H9 (cell line): ENCODE measurements around the gene GALT. TPM values are rescaled to one million over a fixed set of nuclear protein-coding genes. Genes with fewer than 3 reads are reported as not detected.

Source experiments
- DNase-seq: peaks from one replicate; pipeline ENCODE4 v3.0.0-alpha.2; 2017
- H2AFZ ChIP-seq: one replicate; pipeline ENCODE4 v1.6.1; 2013; ENCODE audit warnings: mild to moderate bottlenecking, low read length, control low read depth, moderate library complexity
- H2AK5ac ChIP-seq: 2 replicates; pipeline ENCODE4 v1.6.1; 2013; ENCODE audit warnings: low read length, control low read depth, mixed read lengths; ENCODE audit not compliant: insufficient read length
- H2BK120ac ChIP-seq: one replicate; pipeline ENCODE4 v1.6.1; 2013; ENCODE audit warnings: low read depth, mild to moderate bottlenecking, low read length, control low read depth, inconsistent platforms; ENCODE audit not compliant: poor library complexity, severe bottlenecking
- H2BK12ac ChIP-seq: 2 replicates; pipeline ENCODE4 v1.6.1; 2013; ENCODE audit warnings: low read length, control low read depth, mixed read lengths, low read depth; ENCODE audit not compliant: insufficient read length
- H2BK15ac ChIP-seq: 2 replicates; pipeline ENCODE4 v1.6.1; 2013; ENCODE audit warnings: low read depth, low read length, control low read depth
- H2BK20ac ChIP-seq: one replicate; pipeline ENCODE4 v1.6.1; 2013; ENCODE audit warnings: low read depth, mild to moderate bottlenecking, low read length, control low read depth, inconsistent platforms; ENCODE audit not compliant: poor library complexity, severe bottlenecking
- H2BK5ac ChIP-seq: 2 replicates; pipeline ENCODE4 v1.6.1; 2013; ENCODE audit warnings: low read length, control low read depth, mixed read lengths; ENCODE audit not compliant: insufficient read length
- H3K14ac ChIP-seq: 2 replicates; pipeline ENCODE4 v1.6.1; 2013; ENCODE audit warnings: low read length, control low read depth; ENCODE audit not compliant: insufficient read depth
- H3K18ac ChIP-seq: 2 replicates; pipeline ENCODE4 v1.6.1; 2013; ENCODE audit warnings: low read depth, mild to moderate bottlenecking, mixed read lengths, low read length, control low read depth; ENCODE audit not compliant: insufficient read length
- H3K23ac ChIP-seq: 2 replicates; pipeline ENCODE4 v1.6.1; 2013; ENCODE audit warnings: low read length, control low read depth, mixed read lengths, low read depth; ENCODE audit not compliant: insufficient read length
- H3K23me2 ChIP-seq: 2 replicates; pipeline ENCODE4 v1.6.1; 2013; ENCODE audit warnings: low read depth, mild to moderate bottlenecking, mixed read lengths, low read length, control low read depth; ENCODE audit not compliant: insufficient read length, poor library complexity, severe bottlenecking
- H3K27ac ChIP-seq: 2 replicates; pipeline ENCODE4 v1.5.1; 2013; ENCODE audit warnings: low read length, control low read depth, mixed read lengths, low read depth; ENCODE audit not compliant: insufficient read length
- H3K27me3 ChIP-seq: 2 replicates; pipeline ENCODE4 v1.6.1; 2013; ENCODE audit warnings: low read length, control low read depth, inconsistent platforms; ENCODE audit not compliant: insufficient read depth
- H3K4ac ChIP-seq: 2 replicates; pipeline ENCODE4 v1.6.1; 2013; ENCODE audit warnings: low read depth, mild to moderate bottlenecking, control low read depth, inconsistent platforms, low read length, moderate library complexity
- H3K4me1 ChIP-seq: 2 replicates; pipeline ENCODE4 v1.6.1; 2013; ENCODE audit warnings: low read length, control low read depth, inconsistent platforms; ENCODE audit not compliant: insufficient read depth
- H3K4me2 ChIP-seq: 2 replicates; pipeline ENCODE4 v1.6.1; 2013; ENCODE audit warnings: low read length, control low read depth, mixed read lengths; ENCODE audit not compliant: insufficient read length, insufficient read depth
- H3K56ac ChIP-seq: 2 replicates; pipeline ENCODE4 v1.6.1; 2013; ENCODE audit warnings: low read depth, mild to moderate bottlenecking, mixed read lengths, low read length, control low read depth; ENCODE audit not compliant: insufficient read length
- H3K79me1 ChIP-seq: 2 replicates; pipeline ENCODE4 v1.6.1; 2013; ENCODE audit warnings: low read depth, mild to moderate bottlenecking, moderate library complexity, low read length, control low read depth, inconsistent platforms; ENCODE audit not compliant: insufficient read depth, poor library complexity, severe bottlenecking
- H3K79me2 ChIP-seq: 2 replicates; pipeline ENCODE4 v1.6.1; 2013; ENCODE audit warnings: low read length, control low read depth, inconsistent platforms; ENCODE audit not compliant: insufficient read depth
- H3K9ac ChIP-seq: 2 replicates; pipeline ENCODE4 v1.6.1; 2013; ENCODE audit warnings: low read length, control low read depth, mixed read lengths; ENCODE audit not compliant: insufficient read length; ENCODE audit errors: extremely low read depth
- H3K9me3 ChIP-seq: one replicate; pipeline ENCODE4 v1.6.1; 2013; ENCODE audit warnings: low read depth, low read length, inconsistent platforms; ENCODE audit not compliant: control insufficient read depth
- H3T11ph ChIP-seq: one replicate; pipeline ENCODE4 v1.6.1; 2013; ENCODE audit warnings: mild to moderate bottlenecking, low read length, control low read depth, inconsistent platforms
- H4K20me1 ChIP-seq: one replicate; pipeline ENCODE4 v1.6.1; 2013; ENCODE audit not compliant: control insufficient read depth, insufficient read length, insufficient read depth
- H4K5ac ChIP-seq: 2 replicates; pipeline ENCODE4 v1.6.1; 2013; ENCODE audit warnings: low read depth, mild to moderate bottlenecking, mixed read lengths, low read length, control low read depth; ENCODE audit not compliant: insufficient read length
- H4K8ac ChIP-seq: replicated peaks from 2 replicates; pipeline ENCODE4 v1.6.1; 2013; ENCODE audit warnings: low read length, control low read depth, mixed read lengths, low read depth; ENCODE audit not compliant: insufficient read length
- H4K91ac ChIP-seq: 2 replicates; pipeline ENCODE4 v1.6.1; 2013; ENCODE audit warnings: low read depth, mild to moderate bottlenecking, moderate library complexity, mixed read lengths, low read length, control low read depth; ENCODE audit not compliant: insufficient read length
- H3K27ac Mint-ChIP-seq, 3 experiments: 2 replicates in 2 of 3; 3 replicates in 1 of 3; pipeline ENCODE4 v1.8.0; 2020 to 2021; ENCODE audit warnings: mixed read lengths in 3 of 3, mild to moderate bottlenecking in 1 of 3, moderate library complexity in 1 of 3
- H3K27me3 Mint-ChIP-seq: 2 replicates; pipeline ENCODE4 v1.8.0; 2021; ENCODE audit warnings: low read depth, mild to moderate bottlenecking, moderate library complexity, mixed read lengths
- H3K36me3 Mint-ChIP-seq, 3 experiments: 2 replicates in 2 of 3; 3 replicates in 1 of 3; pipeline ENCODE4 v1.8.0; 2020 to 2021; ENCODE audit warnings: low read depth in 3 of 3, mixed read lengths in 3 of 3; ENCODE audit not compliant: insufficient read depth in 1 of 3
- H3K4me1 Mint-ChIP-seq, 2 experiments: 2 replicates each; pipeline ENCODE4 v1.8.0; 2020; ENCODE audit warnings: mixed read lengths in 2 of 2
- H3K4me3 Mint-ChIP-seq, 2 experiments: 2 replicates in 1 of 2; 3 replicates in 1 of 2; pipeline ENCODE4 v1.8.0; 2020 to 2021; ENCODE audit warnings: mild to moderate bottlenecking in 2 of 2, mixed read lengths in 2 of 2, moderate library complexity in 1 of 2
- H3K9me3 Mint-ChIP-seq, 2 experiments: 2 replicates in 1 of 2; 3 replicates in 1 of 2; pipeline ENCODE4 v1.8.0; 2020; ENCODE audit warnings: mild to moderate bottlenecking in 2 of 2, mixed read lengths in 2 of 2, moderate library complexity in 1 of 2
- CTCF ChIP-seq: fragments of 200-600 bp; sonication (generic); conservative IDR thresholded peaks from 3 replicates; pipeline ENCODE4 v1.8.0; 2021; ENCODE audit warnings: antibody characterized with exemption, mild to moderate bottlenecking
- WGBS: extraction: QIAGEN DNeasy Blood & Tissue Kit; methylation state at CpG from one replicate; pipeline ENCODE4 v1.1.7; 2013; ENCODE audit warnings: missing lambda C conversion rate, low lambda C conversion rate, mixed read lengths; ENCODE audit not compliant: insufficient read length; ENCODE audit errors: extremely low coverage; 5-methylcytosine and 5-hydroxymethylcytosine counted together
- total RNA-seq: library from RNA; stranded (reverse); gene quantifications from 2 replicates; pipeline ENCODE4 v1.2.1, GENCODE V29; 2021

The GALT gene
- total RNA-seq, 1 experiment from 2014 or later: 41.5 TPM

- DNase-seq: no peak
- no peak for TF ChIP-seq CTCF
- Histone ChIP-seq H3K79me1 (no peaks in the 10 kb centered on the region), H3K9me3 (no peaks in the 10 kb centered on the region), H3K27me3 (no peaks in the 10 kb centered on the region), H2BK20ac (no peak within 1 kb of the TSS), H3T11ph (no peak within 1 kb of the TSS), H3K27ac (no peak within 1 kb of the TSS), H3K23me2 (no peaks in the 10 kb centered on the region), H2AK5ac (no peak within 1 kb of the TSS), H4K8ac (no peak within 1 kb of the TSS), H3K9ac (no peak within 1 kb of the TSS), H2BK120ac (no peak within 1 kb of the TSS), H2BK12ac (no peak within 1 kb of the TSS), H3K4me2 (no peak within 1 kb of the TSS), H2AFZ (no peak within 1 kb of the TSS), H3K4me1 (peaks cover 8% of the 10 kb centered on the region; the same call in 1 of the 2 replicates), H3K18ac (no peak within 1 kb of the TSS), H3K14ac (no peak within 1 kb of the TSS), H3K79me2 (no peaks in the 10 kb centered on the region), H2BK5ac (no peak within 1 kb of the TSS), H3K4ac (no peak within 1 kb of the TSS), H4K5ac (no peak within 1 kb of the TSS), H4K20me1 (no peaks in the 10 kb centered on the region), H3K56ac (no peak within 1 kb of the TSS), H4K91ac (no peak within 1 kb of the TSS), H3K23ac (no peak within 1 kb of the TSS), H2BK15ac (no peak within 1 kb of the TSS)
- Mint-ChIP-seq H3K9me3 (no peaks in the 10 kb centered on the region), H3K27ac (peak within 1 kb of the TSS in 1 of 3 experiments; percentile 23; a peak in 1 of 7 replicates), H3K27me3 (no peaks in the 10 kb centered on the region; the same call in none of the 2 replicates), H3K4me1 (peaks cover 17 to 20% of the 10 kb centered on the region in 2 experiments), H3K4me3 (no peak within 1 kb of the TSS), H3K36me3 (no peaks in the 10 kb centered on the region; a peak in 1 of 7 replicates)
- no CpG with 5 or more reads among the region's 6 CpGs for WGBS
Observed at GRCh38 chr9:34690983-34691935, 44.8 kb downstream of the GALT start, which contains the start of gene CCL19. CCL19 (minus strand) TSS chr9:34691276; CDS start chr9:34691139, 137 bp downstream.
